Measurements from ENCODE around the gene CLEC18B. TPM values are rescaled to one million over a fixed set of nuclear protein-coding genes. Genes with fewer than 3 reads are reported as not detected.

CLEC18B gene
- under 0.01 and 0.20 TPM in 2 replicates for total RNA-seq

GRCh38 chr16:74420612-74421481 lies at the start of gene CLEC18B:
Gene CLEC18B, minus strand, starts transcription at chr16:74421478. Its CDS starts 208 bp downstream, at chr16:74421270.

Small RNAs within 50 kb of the gene (small RNA-seq; reads per million reads assigned to genes)
- not detected for gene AC009053.4
- not detected for gene RF00019
- not detected for gene RNU6-237P

Other genes starting within 250 kb of the CLEC18B start
- gene PSMD7, start 124.7 kb downstream of the CLEC18B start, total RNA-seq, result 59.9 and 67.8 TPM in 2 replicates
- under 0.01 and 0.59 TPM in 2 replicates for gene NPIPB15, start 45.2 kb downstream of the CLEC18B start, total RNA-seq
- gene GLG1, start 185.6 kb upstream of the CLEC18B start, total RNA-seq, result 95.5 and 144 TPM in 2 replicates
- 19.5 and 39.3 TPM in 2 replicates for gene RFWD3, start 245.4 kb upstream of the CLEC18B start, total RNA-seq